Measurements from ENCODE around the gene MTFR1L. TPM values are rescaled to one million over a fixed set of nuclear protein-coding genes. Genes with fewer than 3 reads are reported as not detected.

Gene MTFR1L
- polyA plus RNA-seq, 1 of the 3 experiments (the other 2 are of a cell fraction), result 53.6 TPM

DNA sequence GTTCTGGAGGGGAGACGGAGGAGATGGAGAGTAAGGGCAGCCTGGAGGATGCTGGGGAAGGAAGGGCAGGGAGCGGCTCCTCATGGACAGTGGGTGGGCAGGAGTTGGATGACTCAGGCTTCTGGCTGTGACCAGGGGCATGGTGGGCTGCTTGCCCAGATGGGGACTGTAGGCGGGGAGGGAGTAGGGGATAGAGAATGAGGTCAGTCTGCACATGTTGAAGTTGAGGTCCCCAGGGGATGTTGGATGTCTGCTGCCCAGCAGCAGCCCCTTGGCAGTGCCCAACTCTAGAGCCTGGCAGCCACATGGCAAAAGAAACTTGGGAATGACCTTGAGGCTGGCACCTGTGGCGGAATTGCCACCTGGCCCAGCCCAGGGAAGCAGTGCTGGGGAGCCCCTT is 13.3 kb upstream of the MTFR1L start:
- CTCF ChIA-PET, result interaction anchor here (3.5 to 4.7 kb wide), 2 partner anchors 12 to 195 kb away, joined by 15 to 76 read pairs; partner anchors contain the start of gene MTFR1L
- no peaks in the 10 kb centered on the region for H3K9me2 ChIP-seq
- no peaks in the 10 kb centered on the region for H4K20me1 ChIP-seq (ENCODE audit: insufficient read depth)
- H3K9me3 ChIP-seq, result no peaks in the 10 kb centered on the region
- no peak overlapping the region for H2AFZ ChIP-seq (ENCODE audit: low read depth)
- H3K9ac ChIP-seq, result no peak overlapping the region
- no peak overlapping the region for H3K4me2 ChIP-seq
- no peaks in the 10 kb centered on the region for H3K27me3 ChIP-seq (ENCODE audit: insufficient read depth)
- H3K4me1 ChIP-seq (ENCODE audit: control insufficient read depth in 1 of 2, insufficient read depth in 2 of 2, low read depth in 1 of 2, low read length in 1 of 2), result peaks cover 0 to 33% of the 10 kb centered on the region in 2 experiments; a peak in 3 of 4 replicates
- no peak for TF ChIP-seq YY1 (IDR thresholded peaks at IDR 0.05; ENCODE audit: low read depth)
- no peak for TF ChIP-seq CTCF (IDR thresholded peaks at IDR 0.05)
- no peak for TF ChIP-seq IRF3 (IDR thresholded peaks at IDR 0.05; ENCODE audit: low read depth, low read length)
- TF ChIP-seq, protein P1, sequence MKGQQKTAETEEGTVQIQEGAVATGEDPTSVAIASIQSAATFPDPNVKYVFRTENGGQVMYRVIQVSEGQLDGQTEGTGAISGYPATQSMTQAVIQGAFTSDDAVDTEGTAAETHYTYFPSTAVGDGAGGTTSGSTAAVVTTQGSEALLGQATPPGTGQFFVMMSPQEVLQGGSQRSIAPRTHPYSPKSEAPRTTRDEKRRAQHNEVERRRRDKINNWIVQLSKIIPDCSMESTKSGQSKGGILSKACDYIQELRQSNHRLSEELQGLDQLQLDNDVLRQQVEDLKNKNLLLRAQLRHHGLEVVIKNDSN (IDR thresholded peaks at IDR 0.05; ENCODE audit: borderline replicate concordance, low read depth), result no peak
- no peak for TF ChIP-seq FOXM1 (IDR thresholded peaks at IDR 0.05; ENCODE audit: low read depth)
- TF ChIP-seq JUND (IDR thresholded peaks at IDR 0.05), result no peak
- TF ChIP-seq MXI1 (IDR thresholded peaks at IDR 0.05; ENCODE audit: low read depth, low read length), result no peak
- no peak for TF ChIP-seq EP300 (IDR thresholded peaks at IDR 0.05; ENCODE audit: borderline replicate concordance in 1 of 2, low read depth in 1 of 2, low read length in 1 of 2)
- no peak for TF ChIP-seq SIN3A (IDR thresholded peaks at IDR 0.05; ENCODE audit: borderline replicate concordance, low read depth, low read length)
- peak; percentile 49 for DNase-seq
- peaks cover 13% of the 10 kb centered on the region for H3F3A ChIP-seq (replicated peaks; ENCODE audit: insufficient read depth)
- H3K27ac ChIP-seq (ENCODE audit: low read depth in 2 of 2, low read length in 1 of 2), result peak overlapping the region in 1 of 2 experiments; percentile 8; a peak in 1 of 4 replicates
- WGBS (ENCODE audit: low lambda C conversion rate), result 77% methylated on average over 4 of the region's 4 CpGs
- peaks cover 12% of the 10 kb centered on the region; the same call in 1 of the 2 replicates for H3K79me2 ChIP-seq (ENCODE audit: insufficient read depth)
- peaks cover 3 to 36% of the 10 kb centered on the region in 2 experiments for H3K36me3 ChIP-seq (replicated peaks in 1 of 2; ENCODE audit: control insufficient read depth in 1 of 2, insufficient read depth in 2 of 2, low read length in 1 of 2)
- POLR2A ChIA-PET, result no interaction called here
- no peak overlapping the region for H3K4me3 ChIP-seq (ENCODE audit: low read depth in 2 of 2, low read length in 1 of 2)

DNA sequence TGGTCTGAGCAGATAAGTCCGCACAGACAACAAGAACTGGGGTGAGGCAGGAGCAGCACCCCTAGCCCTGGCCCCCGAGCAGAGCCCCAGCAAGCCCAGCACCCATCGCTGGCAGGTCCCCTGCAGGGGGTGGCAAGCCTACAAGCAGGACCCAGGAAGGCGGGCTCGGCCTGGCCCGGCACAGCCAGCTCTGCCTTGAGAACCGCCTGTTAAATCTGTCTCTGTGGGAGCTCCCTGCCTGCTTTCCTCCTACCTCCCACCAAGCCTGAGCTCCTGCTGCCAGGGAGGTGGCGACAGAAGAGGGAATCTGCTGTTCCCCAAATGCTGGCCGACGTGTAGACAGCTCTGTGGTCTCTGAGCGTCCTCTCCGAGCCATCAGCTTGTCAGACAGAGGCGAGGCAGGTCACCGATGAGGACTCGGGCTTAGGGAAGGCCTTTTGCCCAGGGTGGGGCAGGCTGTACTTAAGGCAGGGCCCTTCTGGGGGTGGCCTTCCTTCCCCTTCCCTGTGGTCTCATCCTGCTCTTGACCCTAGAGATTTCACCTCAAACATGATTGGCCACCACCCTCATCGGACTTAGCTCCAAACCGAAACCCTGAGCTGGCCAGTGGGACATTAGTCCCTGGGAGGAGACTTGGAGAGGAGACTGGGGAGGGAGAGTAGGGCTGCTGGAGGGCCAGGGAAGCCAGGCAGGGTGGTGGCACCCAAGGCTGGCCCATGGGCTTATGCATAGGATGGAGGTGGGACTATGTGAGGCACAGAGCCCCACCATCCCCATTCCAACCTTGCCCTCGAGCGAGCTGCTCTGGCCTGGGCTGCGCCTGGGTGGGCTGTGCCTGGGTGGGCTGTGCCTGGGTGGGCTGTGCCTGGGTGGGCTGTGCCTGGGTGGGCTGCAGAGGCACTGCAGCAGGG is 12.0 kb upstream of the MTFR1L start:
- no peaks in the 10 kb centered on the region for H3K9me3 ChIP-seq
- no peaks in the 10 kb centered on the region for H3K9me2 ChIP-seq
- H3K4me2 ChIP-seq, result no peak overlapping the region
- DNase-seq, result no peak
- 91% methylated on average over 3 of the region's 20 CpGs for WGBS (ENCODE audit: low lambda C conversion rate)
- POLR2A ChIA-PET, result interaction anchor here (0.9 to 1.4 kb wide), 2 partner anchors 12 kb away, joined by 3 to 4 read pairs; partner anchors contain the start of gene MTFR1L
- H4K20me1 ChIP-seq (ENCODE audit: insufficient read depth), result no peaks in the 10 kb centered on the region
- H3K79me2 ChIP-seq (ENCODE audit: insufficient read depth), result peaks cover 6% of the 10 kb centered on the region; the same call in 1 of the 2 replicates
- peaks cover 0 to 31% of the 10 kb centered on the region in 2 experiments; a peak in 3 of 4 replicates for H3K4me1 ChIP-seq (ENCODE audit: control insufficient read depth in 1 of 2, insufficient read depth in 2 of 2, low read depth in 1 of 2, low read length in 1 of 2)
- H3K4me3 ChIP-seq (ENCODE audit: low read depth in 2 of 2, low read length in 1 of 2), result no peak overlapping the region
- H3K27ac ChIP-seq (ENCODE audit: low read depth in 2 of 2, low read length in 1 of 2), result no peak overlapping the region
- peaks cover 3 to 37% of the 10 kb centered on the region in 2 experiments for H3K36me3 ChIP-seq (replicated peaks in 1 of 2; ENCODE audit: control insufficient read depth in 1 of 2, insufficient read depth in 2 of 2, low read length in 1 of 2)
- H3F3A ChIP-seq (replicated peaks; ENCODE audit: insufficient read depth), result peaks cover 10% of the 10 kb centered on the region
- TF ChIP-seq RAD21 (IDR thresholded peaks at IDR 0.05; ENCODE audit: low read length), result no peak
- no peak for TF ChIP-seq YY1 (IDR thresholded peaks at IDR 0.05; ENCODE audit: low read depth)
- H3K27me3 ChIP-seq (ENCODE audit: insufficient read depth), result no peaks in the 10 kb centered on the region
- no peak overlapping the region for H2AFZ ChIP-seq (ENCODE audit: low read depth)
- H3K9ac ChIP-seq, result no peak overlapping the region
- CTCF ChIA-PET, result interaction anchor here (0.9 to 4.7 kb wide), 8 partner anchors 7 to 235 kb away, joined by 3 to 76 read pairs (median 10); partner anchors contain the start of genes MTFR1L and SELENON
